SK-N-MC (cell line): Measurements from ENCODE around the gene ATG13.
"Not testable (repeated sequence)": the region's sequence is repeated elsewhere in the genome, so short reads cannot be mapped to it uniquely, and the experiment has no call there.

Source experiments
- EZH2 ChIP-seq: fragments of 200-600 bp; sonication (generic); IDR thresholded peaks from one replicate; pipeline ENCODE4 v1.6.1; 2017; ENCODE audit warnings: antibody characterized with exemption
- FOXP2 ChIP-seq: optimal IDR thresholded peaks from 2 replicates; pipeline ENCODE3; 2011; ENCODE audit warnings: mild to moderate bottlenecking, moderate library complexity; ENCODE audit not compliant: insufficient read depth; ENCODE audit errors: extremely low read length, control extremely low read depth
- POLR2AphosphoS5 ChIP-seq: IDR thresholded peaks from 2 replicates; pipeline ENCODE4 v1.6.1; 2012; ENCODE audit warnings: mild to moderate bottlenecking, low read depth, low read length, borderline replicate concordance

DNA sequence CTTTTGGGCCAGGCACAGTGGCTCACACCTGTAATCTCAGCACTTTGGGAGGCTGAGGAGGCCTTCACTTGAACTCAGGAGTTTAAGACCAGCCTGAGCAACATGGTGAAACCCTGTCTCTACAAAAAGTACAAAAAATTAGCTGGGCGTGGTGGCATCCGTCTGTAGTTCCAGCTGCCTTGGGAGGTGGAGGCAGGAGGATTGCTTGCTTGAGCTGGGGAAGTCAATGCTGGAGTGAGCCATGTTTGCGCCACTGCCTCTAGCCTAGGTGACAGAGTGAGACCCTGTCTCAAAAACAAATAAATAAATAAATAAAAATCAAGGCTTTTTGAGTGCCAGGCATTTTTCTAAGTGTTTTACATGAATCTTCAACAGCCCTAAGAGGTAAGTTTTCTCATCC lies 53.2 kb downstream of the ATG13 start:
- TF ChIP-seq POLR2AphosphoS5, EZH2, FOXP2: not testable (repeated sequence)
